B cell (primary cell): ENCODE results near the gene ATP5F1E. TPM values are rescaled to one million over a fixed set of nuclear protein-coding genes. Genes with fewer than 3 reads are reported as not detected.

Source experiments
- ATAC-seq: fragments of 200-7000 bp; cut with Tn5 transposase; one replicate; pipeline ENCODE4 v1.10.0; 2021; ENCODE audit warnings: low read depth, mild to moderate bottlenecking, moderate number of reproducible peaks, moderate library complexity
- CTCF ChIA-PET: fragments of 350-600 bp; sonication (Branson Sonifier 250); formaldehyde crosslinking; loops from one replicate; lab custom pipeline; 2021; ENCODE audit warnings: antibody characterized with exemption, inconsistent platforms; lab: Charles Lee
- POLR2A ChIA-PET: fragments of 350-600 bp; sonication (Branson Sonifier 250); formaldehyde crosslinking; loops from one replicate; lab custom pipeline; 2021; ENCODE audit warnings: antibody characterized with exemption; lab: Charles Lee
- DNase-seq: peaks from one replicate; pipeline ENCODE4 v3.0.0; 2013
- H2AFZ ChIP-seq: 2 replicates; pipeline ENCODE4 v1.6.1; 2012; ENCODE audit warnings: mild to moderate bottlenecking, low read depth, low read length; ENCODE audit not compliant: insufficient read depth, poor library complexity, severe bottlenecking
- H3K27ac ChIP-seq, 2 donors: 1 replicate in 1 of 2; 2 replicates in 1 of 2; pipeline ENCODE4 v1.5.1; 2012 to 2013; ENCODE audit warnings: low read length in 2 of 2, mild to moderate bottlenecking in 2 of 2, moderate library complexity in 1 of 2
- H3K27me3 ChIP-seq, 4 experiments: fragments of 200-600 bp in 1 of 4; sonication (generic) in 1 of 4; replicated peaks in 1 of 4; 1 replicate in 2 of 4; 2 replicates in 2 of 4; pipeline versions ENCODE4 v1.6.1 to v1.7.0; 2013 to 2016; ENCODE audit warnings: low read length in 3 of 4, mild to moderate bottlenecking in 2 of 4, mixed read lengths in 1 of 4, moderate library complexity in 1 of 4; ENCODE audit not compliant: insufficient read depth in 4 of 4, control insufficient read depth in 3 of 4; ENCODE audit errors: control extremely low read depth in 1 of 4
- H3K36me3 ChIP-seq, 2 experiments: replicated peaks in 1 of 2; 1 replicate in 1 of 2; 2 replicates in 1 of 2; pipeline versions ENCODE4 v1.6.1 to v1.7.1; 2013; ENCODE audit warnings: low read length in 1 of 2; ENCODE audit not compliant: insufficient read depth in 2 of 2, control insufficient read depth in 1 of 2; ENCODE audit errors: control extremely low read depth in 1 of 2, extremely low read depth in 1 of 2
- H3K4me1 ChIP-seq, 2 donors: fragments of 200-600 bp in 1 of 2; sonication (generic) in 1 of 2; 1 replicate in 1 of 2; 2 replicates in 1 of 2; pipeline versions ENCODE4 v1.5.1 to v1.6.1; 2013 to 2017; ENCODE audit warnings: low read length in 2 of 2; ENCODE audit not compliant: control insufficient read depth in 2 of 2, insufficient read depth in 2 of 2
- H3K4me2 ChIP-seq: replicated peaks from 2 replicates; pipeline ENCODE3; 2012; ENCODE audit warnings: mild to moderate bottlenecking, low read depth, low read length; ENCODE audit not compliant: poor library complexity, severe bottlenecking
- H3K4me3 ChIP-seq, 5 experiments: fragments of 200-600 bp in 1 of 5; sonication (generic) in 1 of 5; 1 replicate in 3 of 5; 2 replicates in 2 of 5; pipeline versions ENCODE4 v1.5.1 to v1.7.0; 2011 to 2016; ENCODE audit warnings: low read length in 4 of 5, mild to moderate bottlenecking in 4 of 5, low read depth in 2 of 5, control low read depth in 1 of 5, moderate library complexity in 1 of 5; ENCODE audit not compliant: insufficient read depth in 1 of 5; ENCODE audit errors: control extremely low read depth in 1 of 5, extremely low read depth in 1 of 5
- H3K79me2 ChIP-seq: fragments of 200-600 bp; sonication (generic); one replicate; pipeline ENCODE4 v1.6.0; 2016; ENCODE audit warnings: low read length; ENCODE audit not compliant: control insufficient read depth, insufficient read depth
- H3K9ac ChIP-seq: fragments of 200-600 bp; sonication (generic); 2 replicates; pipeline ENCODE4 v1.6.1; 2017; ENCODE audit warnings: mild to moderate bottlenecking, low read length, moderate library complexity
- H3K9me3 ChIP-seq, 3 donors: one replicate each; pipeline versions ENCODE4 v1.6.1 to v1.7.1; 2013; ENCODE audit warnings: low read length in 2 of 3; ENCODE audit not compliant: control insufficient read depth in 2 of 3, insufficient read depth in 1 of 3; ENCODE audit errors: control extremely low read depth in 1 of 3
- H4K20me1 ChIP-seq: 2 replicates; pipeline ENCODE4 v1.6.0; 2012; ENCODE audit warnings: mild to moderate bottlenecking, low read length; ENCODE audit not compliant: insufficient read depth, control insufficient read depth, poor library complexity, severe bottlenecking
- H3K27ac Mint-ChIP-seq: one replicate; pipeline ENCODE4 v1.8.0; 2021; ENCODE audit warnings: mixed read lengths
- H3K27me3 Mint-ChIP-seq: one replicate; pipeline ENCODE4 v1.8.0; 2021; ENCODE audit warnings: mixed read lengths
- H3K4me1 Mint-ChIP-seq: one replicate; pipeline ENCODE4 v1.8.0; 2021; ENCODE audit warnings: mixed read lengths
- H3K4me3 Mint-ChIP-seq: one replicate; pipeline ENCODE4 v1.8.0; 2021; ENCODE audit warnings: mixed read lengths
- H3K9me3 Mint-ChIP-seq: one replicate; pipeline ENCODE4 v1.8.0; 2022; ENCODE audit warnings: mixed read lengths; ENCODE audit not compliant: insufficient read depth
- EZH2 ChIP-seq: IDR thresholded peaks from 2 replicates; pipeline ENCODE4 v1.6.1; 2012; ENCODE audit warnings: borderline replicate concordance, low read depth, mild to moderate bottlenecking, moderate library complexity, low read length; ENCODE audit not compliant: insufficient read depth, poor library complexity, severe bottlenecking
- WGBS: methylation state at CpG from one replicate; pipeline ENCODE4 v1.1.5; 2013; ENCODE audit warnings: missing lambda C conversion rate; ENCODE audit not compliant: insufficient coverage; 5-methylcytosine and 5-hydroxymethylcytosine counted together
- intact Hi-C: fragments of 100-400 bp; cut with micrococcal nuclease; formaldehyde crosslinking; loops from one replicate; pipeline ENCODE4 v1.10.0; 2022
- polyA plus RNA-seq: library from polyadenylated mRNA; depleted of rRNA; stranded (reverse); fragments of >200 nt; gene quantifications from 2 replicates; pipeline ENCODE4 v1.2.3, GENCODE V29; 2012
- total RNA-seq, 2 donors: library from RNA; stranded (reverse); fragments of 120-200 nt in 1 of 2; gene quantifications; 1 replicate in 1 of 2; 2 replicates in 1 of 2; pipeline versions ENCODE4 v1.2.3 to v1.2.4, GENCODE V29; 2013 to 2022
- TF ChIP-seq, protein P1 (sequence below): fragments of 200-600 bp; IDR thresholded peaks from one replicate; pipeline ENCODE4 v1.8.0; 2022; ENCODE audit warnings: antibody characterized with exemption, mild to moderate bottlenecking

ATP5F1E gene
- total and polyA plus RNA-seq, 2 donors (not counting 1 experiment from before 2014, with no cell fraction given): 22.2 to 55.0 TPM

DNA sequence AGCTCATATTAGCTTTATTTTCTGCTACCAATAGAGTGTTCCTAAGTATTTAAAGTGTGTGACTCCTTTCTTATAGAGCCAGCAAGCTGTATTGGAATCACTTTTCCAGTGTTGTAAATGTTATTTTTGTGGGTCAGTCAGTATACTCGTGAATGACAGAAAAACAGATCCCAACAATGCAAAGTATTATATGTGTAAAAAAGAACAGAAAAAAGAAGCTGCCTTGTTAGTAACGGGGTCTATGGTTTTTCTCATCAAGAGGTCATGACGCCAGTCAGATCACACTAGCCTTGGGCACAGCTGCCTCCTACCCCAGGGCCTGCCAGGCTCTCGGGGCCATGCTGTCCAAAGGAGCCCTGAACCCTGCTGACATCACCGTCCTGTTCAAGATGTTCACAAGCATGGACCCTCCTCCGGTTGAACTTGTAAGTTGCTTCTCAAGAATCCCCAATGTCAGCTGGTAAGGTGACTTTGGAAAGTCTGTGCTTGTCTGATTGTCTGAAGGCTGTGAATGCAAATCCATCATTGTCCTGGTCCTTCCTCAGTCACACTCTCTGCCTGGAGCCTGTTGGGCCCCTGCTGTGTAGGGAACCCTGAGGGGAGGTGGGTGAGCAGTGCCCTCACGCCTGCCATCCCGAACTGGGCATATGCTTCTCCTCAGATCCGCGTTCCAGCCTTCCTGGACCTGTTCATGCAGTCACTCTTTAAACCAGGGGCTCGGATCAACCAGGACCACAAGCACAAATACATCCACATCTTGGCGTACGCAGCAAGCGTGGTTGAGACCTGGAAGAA lies 41.3 kb downstream of the ATP5F1E start:
- no peak overlapping the region for H2AFZ ChIP-seq
- no peak overlapping the region for H3K27ac ChIP-seq
- no peaks in the 10 kb centered on the region for H3K9me3 Mint-ChIP-seq
- intact Hi-C loops: no loop called here
- no peak overlapping the region for H3K4me2 ChIP-seq
- DNase-seq (no peak), ATAC-seq (no peak)
- peaks cover 38% of the 10 kb centered on the region for H3K4me1 Mint-ChIP-seq
- no peaks in the 10 kb centered on the region for H3K9me3 ChIP-seq
- H3K36me3 ChIP-seq: peaks cover 5 to 97% of the 10 kb centered on the region in 2 experiments
- H3K27me3 ChIP-seq: no peaks in the 10 kb centered on the region
- H4K20me1 ChIP-seq: peaks cover 21% of the 10 kb centered on the region
- peak overlapping the region; percentile 10 for H3K27ac Mint-ChIP-seq
- peaks cover 28% of the 10 kb centered on the region for H3K79me2 ChIP-seq
- TF ChIP-seq EZH2: no peak
- TF ChIP-seq, protein P1, sequence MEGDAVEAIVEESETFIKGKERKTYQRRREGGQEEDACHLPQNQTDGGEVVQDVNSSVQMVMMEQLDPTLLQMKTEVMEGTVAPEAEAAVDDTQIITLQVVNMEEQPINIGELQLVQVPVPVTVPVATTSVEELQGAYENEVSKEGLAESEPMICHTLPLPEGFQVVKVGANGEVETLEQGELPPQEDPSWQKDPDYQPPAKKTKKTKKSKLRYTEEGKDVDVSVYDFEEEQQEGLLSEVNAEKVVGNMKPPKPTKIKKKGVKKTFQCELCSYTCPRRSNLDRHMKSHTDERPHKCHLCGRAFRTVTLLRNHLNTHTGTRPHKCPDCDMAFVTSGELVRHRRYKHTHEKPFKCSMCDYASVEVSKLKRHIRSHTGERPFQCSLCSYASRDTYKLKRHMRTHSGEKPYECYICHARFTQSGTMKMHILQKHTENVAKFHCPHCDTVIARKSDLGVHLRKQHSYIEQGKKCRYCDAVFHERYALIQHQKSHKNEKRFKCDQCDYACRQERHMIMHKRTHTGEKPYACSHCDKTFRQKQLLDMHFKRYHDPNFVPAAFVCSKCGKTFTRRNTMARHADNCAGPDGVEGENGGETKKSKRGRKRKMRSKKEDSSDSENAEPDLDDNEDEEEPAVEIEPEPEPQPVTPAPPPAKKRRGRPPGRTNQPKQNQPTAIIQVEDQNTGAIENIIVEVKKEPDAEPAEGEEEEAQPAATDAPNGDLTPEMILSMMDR: no peak
- no peak overlapping the region for H3K4me3 ChIP-seq
- no peak overlapping the region for H3K4me3 Mint-ChIP-seq
- H3K9ac ChIP-seq: no peak overlapping the region
- no peaks in the 10 kb centered on the region for H3K27me3 Mint-ChIP-seq
- POLR2A ChIA-PET: interaction anchor here (0.6 kb wide), 1 partner anchor 16 kb away, joined by 3 read pairs; no protein-coding TSS in a partner anchor
- 93% methylated on average over 7 of the region's 14 CpGs for WGBS
- H3K4me1 ChIP-seq: peaks cover 17 to 32% of the 10 kb centered on the region in 2 donors
- CTCF ChIA-PET: interaction anchor here (0.7 to 1.6 kb wide), 3 partner anchors 8 to 90 kb away, joined by 3 to 6 read pairs (median 3); partner anchors contain the start of gene ATP5F1E

DNA sequence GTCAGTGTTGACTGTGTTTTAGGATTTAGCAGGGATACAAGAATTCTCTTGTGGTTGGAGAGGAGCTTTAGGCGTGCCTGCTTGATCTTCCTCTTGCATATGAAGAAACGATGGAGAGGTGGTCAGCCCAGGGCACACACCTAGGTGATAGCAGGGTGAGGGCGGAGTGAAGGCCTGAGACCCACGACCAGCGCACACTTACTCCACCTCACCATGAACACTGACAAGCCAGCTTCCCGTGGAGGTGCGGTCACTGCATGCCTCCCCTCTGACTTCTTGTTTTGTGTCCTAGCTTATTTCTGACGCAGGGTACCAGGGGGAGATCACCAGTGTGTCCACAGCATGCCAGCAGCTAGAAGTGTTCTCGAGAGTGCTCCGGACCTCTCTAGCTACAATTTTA lies 42.9 kb downstream of the ATP5F1E start:
- CTCF ChIA-PET: no interaction called here
- Mint-ChIP-seq H3K9me3 (no peaks in the 10 kb centered on the region), H3K27me3 (no peaks in the 10 kb centered on the region), H3K27ac (no peak overlapping the region), H3K4me3 (no peak overlapping the region), H3K4me1 (peaks cover 32% of the 10 kb centered on the region)
- Histone ChIP-seq H3K9ac (no peak overlapping the region), H3K4me3 (no peak overlapping the region), H3K27me3 (no peaks in the 10 kb centered on the region), H3K79me2 (peaks cover 43% of the 10 kb centered on the region), H3K9me3 (no peaks in the 10 kb centered on the region), H3K4me2 (no peak overlapping the region), H4K20me1 (peaks cover 27% of the 10 kb centered on the region), H3K36me3 (peaks cover 4 to 87% of the 10 kb centered on the region in 2 experiments), H3K4me1 (peaks cover 14 to 24% of the 10 kb centered on the region in 2 donors), H3K27ac (no peak overlapping the region), H2AFZ (no peak overlapping the region)
- TF ChIP-seq, protein P1: no peak
- no peak for TF ChIP-seq EZH2
- POLR2A ChIA-PET: interaction anchor here (0.7 kb wide), 1 partner anchor 86 kb away, joined by 3 read pairs; no protein-coding TSS in a partner anchor
- intact Hi-C loops: no loop called here
- ATAC-seq (no peak), DNase-seq (no peak)
- 93% methylated on average over 6 of the region's 10 CpGs for WGBS
